Stimulated activated naive B cell treated with anti-CD40 and anti-IgM and Interleukin-4, amounts not matched to agents 10 μg/mL and 1 μg/mL and 100 μg/mL, for 72 hours (primary cell): ENCODE measurements around the gene PLPP1.

Source experiments
- ATAC-seq, 2 donors: fragments of 150-1000 bp; cut with Tn5 transposase; replicated peaks; 2 replicates each; pipeline ENCODE4 v1.10.0; 2021; ENCODE audit warnings: moderate library complexity in 1 of 2
- DNase-seq: peaks from one replicate; pipeline ENCODE4 v3.0.0; 2021
- H3K27ac Mint-ChIP-seq: one replicate; pipeline ENCODE4 v1.8.0; 2022; ENCODE audit warnings: mild to moderate bottlenecking, mixed read lengths
- H3K27me3 Mint-ChIP-seq, 2 donors: one replicate each; pipeline ENCODE4 v1.8.0; 2022; ENCODE audit warnings: mixed read lengths in 2 of 2
- H3K36me3 Mint-ChIP-seq, 2 donors: one replicate each; pipeline ENCODE4 v1.8.0; 2022; ENCODE audit warnings: mixed read lengths in 2 of 2, mild to moderate bottlenecking in 1 of 2
- H3K4me1 Mint-ChIP-seq, 2 donors: one replicate each; pipeline ENCODE4 v1.8.0; 2022; ENCODE audit warnings: mixed read lengths in 2 of 2, mild to moderate bottlenecking in 1 of 2
- H3K4me3 Mint-ChIP-seq, 2 donors: one replicate each; pipeline ENCODE4 v1.8.0; 2022; ENCODE audit warnings: mild to moderate bottlenecking in 2 of 2, mixed read lengths in 2 of 2, moderate library complexity in 1 of 2
- H3K9me3 Mint-ChIP-seq, 2 donors: one replicate each; pipeline ENCODE4 v1.8.0; 2022; ENCODE audit warnings: mixed read lengths in 2 of 2, mild to moderate bottlenecking in 1 of 2

The PLPP1 gene

DNA sequence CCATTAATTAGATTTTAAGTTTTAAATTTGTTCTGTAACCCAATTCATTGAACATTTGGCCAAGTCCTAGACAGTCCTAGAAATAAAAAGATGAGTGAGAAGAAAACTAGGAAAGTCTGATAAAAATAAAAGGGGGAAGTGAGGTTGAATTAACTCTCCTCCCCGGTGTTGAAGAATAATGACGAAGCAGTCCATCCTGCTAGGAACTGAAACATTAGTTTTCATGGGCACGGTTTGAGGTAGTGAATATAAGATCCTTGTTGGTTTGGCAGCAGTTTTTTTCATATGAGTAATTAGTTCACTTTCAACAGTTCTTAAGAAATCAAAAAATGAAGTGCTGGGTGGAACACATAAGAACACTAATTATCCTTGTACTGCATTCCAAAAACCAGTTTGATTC is 123.9 kb downstream of the PLPP1 start:
- H3K27ac Mint-ChIP-seq: no peak overlapping the region
- no peaks in the 10 kb centered on the region for H3K27me3 Mint-ChIP-seq
- H3K9me3 Mint-ChIP-seq: no peaks in the 10 kb centered on the region
- ATAC-seq (peak; percentile 91 to 93), DNase-seq (no peak)
- no peak overlapping the region for H3K4me3 Mint-ChIP-seq
- H3K4me1 Mint-ChIP-seq: peaks cover 3 to 6% of the 10 kb centered on the region in 2 donors
- peaks cover 22 to 42% of the 10 kb centered on the region in 2 donors for H3K36me3 Mint-ChIP-seq

DNA sequence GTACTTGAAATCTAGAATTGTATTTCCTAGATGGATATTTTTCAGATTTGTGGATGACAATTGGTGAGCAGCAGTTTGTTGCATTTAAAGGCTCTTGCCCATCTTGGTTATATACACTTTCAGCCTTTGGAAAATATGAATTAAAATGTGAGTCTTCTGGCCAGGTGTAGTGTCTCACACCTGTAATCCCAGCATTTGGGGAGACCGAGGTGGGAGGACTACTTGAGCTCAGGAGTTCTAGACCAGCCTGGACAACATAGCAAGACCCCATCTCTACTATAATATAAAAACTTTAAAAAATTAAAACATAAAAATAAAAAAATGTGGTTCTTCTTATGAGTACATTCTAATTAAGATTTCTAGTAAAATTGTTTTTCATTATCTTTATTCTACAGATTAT is 125.0 kb downstream of the PLPP1 start:
- ATAC-seq: no peak
- H3K4me3 Mint-ChIP-seq: no peak overlapping the region
- peaks cover 3 to 6% of the 10 kb centered on the region in 2 donors for H3K4me1 Mint-ChIP-seq
- H3K36me3 Mint-ChIP-seq: peaks cover 19 to 36% of the 10 kb centered on the region in 2 donors
- no peak for DNase-seq
- H3K27ac Mint-ChIP-seq: no peak overlapping the region
- no peaks in the 10 kb centered on the region for H3K27me3 Mint-ChIP-seq
- no peaks in the 10 kb centered on the region for H3K9me3 Mint-ChIP-seq

DNA sequence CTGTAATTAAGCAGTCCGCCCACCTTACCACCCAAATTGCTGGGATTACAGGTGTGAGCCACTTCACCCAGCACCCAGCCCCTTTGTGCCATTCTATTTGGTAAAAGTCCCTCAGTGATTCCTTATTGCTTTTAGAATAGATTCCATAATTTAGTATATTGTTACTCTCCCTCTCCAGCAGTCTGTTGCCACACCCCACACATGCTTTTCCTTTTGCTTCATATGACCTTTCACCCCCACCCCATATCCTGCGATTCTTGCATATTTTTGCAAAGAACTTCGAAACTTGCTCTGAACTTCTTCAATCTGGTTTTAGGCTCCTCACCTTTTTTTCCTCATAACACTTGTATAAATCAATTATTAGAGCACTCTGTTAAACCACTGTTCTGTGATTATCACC is 126.8 kb downstream of the PLPP1 start:
- no peak overlapping the region for H3K27ac Mint-ChIP-seq
- no peaks in the 10 kb centered on the region for H3K27me3 Mint-ChIP-seq
- no peak for ATAC-seq

GRCh38 chr5:55407059-55407684 is 127.6 kb downstream of the PLPP1 start:
- Mint-ChIP-seq H3K4me3 (no peak overlapping the region), H3K27ac (no peak overlapping the region), H3K27me3 (no peaks in the 10 kb centered on the region), H3K9me3 (no peaks in the 10 kb centered on the region), H3K4me1 (peaks cover 3 to 6% of the 10 kb centered on the region in 2 donors), H3K36me3 (peaks cover 26 to 41% of the 10 kb centered on the region in 2 donors)
- no peak for ATAC-seq
- no peak for DNase-seq

More for the DNA sequence above, 126.8 kb downstream of the PLPP1 start:
- Mint-ChIP-seq H3K4me1 (peaks cover 3 to 6% of the 10 kb centered on the region in 2 donors), H3K36me3 (peaks cover 23 to 43% of the 10 kb centered on the region in 2 donors), H3K9me3 (no peaks in the 10 kb centered on the region), H3K4me3 (no peak overlapping the region)
- DNase-seq: no peak

- H3K27ac Mint-ChIP-seq: no peak overlapping the region
- no peak for ATAC-seq
- peaks cover 3 to 6% of the 10 kb centered on the region in 2 donors for H3K4me1 Mint-ChIP-seq
- H3K9me3 Mint-ChIP-seq: no peaks in the 10 kb centered on the region
- H3K36me3 Mint-ChIP-seq: peaks cover 30 to 45% of the 10 kb centered on the region in 2 donors
- H3K27me3 Mint-ChIP-seq: no peaks in the 10 kb centered on the region
- H3K4me3 Mint-ChIP-seq: no peak overlapping the region
- DNase-seq: no peak
Measured at GRCh38 chr5:55406292-55406691, 128.5 kb downstream of the PLPP1 start.

DNA sequence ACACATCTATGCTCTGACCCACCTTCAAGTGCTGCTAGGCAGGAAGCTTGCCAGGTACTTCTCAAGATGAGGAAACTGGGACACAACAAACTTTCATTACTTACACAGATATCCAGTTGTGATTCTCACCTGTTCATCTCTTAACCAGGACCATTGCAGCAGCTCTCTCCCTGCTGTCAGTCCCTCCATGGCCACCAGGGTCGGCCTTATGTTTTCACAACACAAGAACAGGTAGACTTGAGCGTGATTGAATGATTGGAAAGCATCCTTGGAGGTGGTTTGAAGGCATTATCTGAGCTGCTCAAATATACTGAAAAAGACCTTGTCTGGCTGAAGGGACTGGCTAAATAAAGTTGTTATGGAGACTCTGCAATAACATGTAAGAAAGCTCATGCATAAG is 132.6 kb downstream of the PLPP1 start:
- no peak for ATAC-seq
- no peak for DNase-seq
- Mint-ChIP-seq H3K36me3 (peaks cover 22 to 39% of the 10 kb centered on the region in 2 donors), H3K4me3 (no peak overlapping the region), H3K9me3 (no peaks in the 10 kb centered on the region), H3K27ac (no peak overlapping the region), H3K4me1 (no peaks in the 10 kb centered on the region), H3K27me3 (no peaks in the 10 kb centered on the region)

DNA sequence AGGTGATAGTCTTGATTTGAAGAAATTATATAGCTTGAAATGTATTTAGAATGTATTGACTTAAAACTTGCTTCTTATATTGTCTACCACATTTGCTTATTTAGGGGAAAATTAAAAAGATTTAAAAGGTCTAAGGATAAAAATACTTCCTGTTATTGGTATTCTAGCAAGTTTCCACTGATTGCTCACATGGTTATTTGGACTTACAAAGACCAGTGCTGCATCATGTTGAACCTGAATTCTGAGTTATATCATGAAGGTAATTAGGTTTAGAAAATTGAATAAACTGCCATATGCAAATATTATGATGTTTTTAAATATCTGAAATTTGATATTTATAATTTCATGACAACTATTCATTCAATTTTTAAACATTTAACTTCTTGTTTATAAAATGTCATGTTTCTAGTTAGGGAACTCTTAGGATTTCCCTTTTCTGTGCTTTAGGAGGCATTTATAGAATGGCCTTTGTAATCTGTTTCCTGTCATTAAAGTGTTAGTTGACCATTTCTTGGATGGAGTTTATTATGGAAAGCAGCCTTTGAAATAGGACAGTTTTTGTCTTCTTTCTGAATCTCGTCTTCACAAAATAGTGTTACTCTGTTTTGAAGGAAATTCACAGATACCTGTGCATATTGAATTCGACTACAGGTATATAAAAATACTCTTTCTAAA is 141.1 kb downstream of the PLPP1 start:
- Mint-ChIP-seq H3K4me3 (no peak overlapping the region), H3K9me3 (no peaks in the 10 kb centered on the region), H3K27me3 (no peaks in the 10 kb centered on the region), H3K27ac (no peak overlapping the region), H3K4me1 (peaks cover 0 to 3% of the 10 kb centered on the region in 2 donors), H3K36me3 (peaks cover 47 to 52% of the 10 kb centered on the region in 2 donors)
- ATAC-seq (no peak), DNase-seq (no peak)

GRCh38 chr5:55392669-55393068 is 142.1 kb downstream of the PLPP1 start:
- no peaks in the 10 kb centered on the region for H3K9me3 Mint-ChIP-seq
- H3K36me3 Mint-ChIP-seq: peaks cover 47 to 51% of the 10 kb centered on the region in 2 donors
- no peak overlapping the region for H3K4me3 Mint-ChIP-seq
- DNase-seq (no peak), ATAC-seq (no peak)
- H3K27me3 Mint-ChIP-seq: no peaks in the 10 kb centered on the region
- no peak overlapping the region for H3K27ac Mint-ChIP-seq
- peaks cover 0 to 3% of the 10 kb centered on the region in 2 donors for H3K4me1 Mint-ChIP-seq

GRCh38 chr5:55391707-55392106 is 143.1 kb downstream of the PLPP1 start:
- Mint-ChIP-seq H3K9me3 (no peaks in the 10 kb centered on the region), H3K4me1 (peaks cover 0 to 3% of the 10 kb centered on the region in 2 donors), H3K27ac (no peak overlapping the region), H3K4me3 (no peak overlapping the region), H3K36me3 (peaks cover 47 to 52% of the 10 kb centered on the region in 2 donors), H3K27me3 (no peaks in the 10 kb centered on the region)
- no peak for DNase-seq
- no peak for ATAC-seq

GRCh38 chr5:55387865-55388264 is 146.9 kb downstream of the PLPP1 start:
- no peak overlapping the region for H3K4me3 Mint-ChIP-seq
- H3K27ac Mint-ChIP-seq: no peak overlapping the region
- no peak for ATAC-seq
- peaks cover 60 to 67% of the 10 kb centered on the region in 2 donors for H3K36me3 Mint-ChIP-seq
- DNase-seq: no peak
- peaks cover 7 to 12% of the 10 kb centered on the region in 2 donors for H3K9me3 Mint-ChIP-seq
- H3K27me3 Mint-ChIP-seq: no peaks in the 10 kb centered on the region
- H3K4me1 Mint-ChIP-seq: peaks cover 2 to 7% of the 10 kb centered on the region in 2 donors

DNA sequence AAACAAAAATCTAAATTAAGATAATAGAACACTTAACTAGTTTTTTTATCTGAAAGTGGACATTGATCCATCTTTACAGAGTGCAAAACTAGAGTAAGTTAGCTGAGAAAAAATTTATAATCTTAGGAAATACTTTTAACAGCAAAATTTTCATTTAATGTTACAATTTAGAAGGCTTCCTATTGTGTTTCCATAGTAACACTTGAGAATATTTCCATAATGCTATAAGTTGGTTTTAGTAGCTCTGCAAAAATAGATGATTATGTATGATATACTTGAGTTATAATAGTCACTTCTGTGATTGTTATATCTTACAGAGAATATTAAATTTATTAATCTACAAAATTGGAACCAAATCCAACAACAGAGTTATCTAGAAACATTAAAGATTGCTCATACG is 148.4 kb downstream of the PLPP1 start:
- ATAC-seq (no peak), DNase-seq (no peak)
- no peaks in the 10 kb centered on the region for H3K27me3 Mint-ChIP-seq
- peaks cover 9 to 12% of the 10 kb centered on the region in 2 donors for H3K9me3 Mint-ChIP-seq
- H3K27ac Mint-ChIP-seq: no peak overlapping the region
- H3K36me3 Mint-ChIP-seq: peaks cover 57 to 66% of the 10 kb centered on the region in 2 donors
- H3K4me1 Mint-ChIP-seq: peaks cover 2 to 7% of the 10 kb centered on the region in 2 donors
- H3K4me3 Mint-ChIP-seq: no peak overlapping the region

GRCh38 chr5:55385846-55386245 is 148.9 kb downstream of the PLPP1 start:
- DNase-seq: no peak
- peaks cover 11 to 12% of the 10 kb centered on the region in 2 donors for H3K9me3 Mint-ChIP-seq
- H3K27ac Mint-ChIP-seq: no peak overlapping the region
- no peaks in the 10 kb centered on the region for H3K27me3 Mint-ChIP-seq
- no peak overlapping the region for H3K4me3 Mint-ChIP-seq
- peaks cover 56 to 66% of the 10 kb centered on the region in 2 donors for H3K36me3 Mint-ChIP-seq
- no peak for ATAC-seq
- H3K4me1 Mint-ChIP-seq: peaks cover 2 to 7% of the 10 kb centered on the region in 2 donors

DNA sequence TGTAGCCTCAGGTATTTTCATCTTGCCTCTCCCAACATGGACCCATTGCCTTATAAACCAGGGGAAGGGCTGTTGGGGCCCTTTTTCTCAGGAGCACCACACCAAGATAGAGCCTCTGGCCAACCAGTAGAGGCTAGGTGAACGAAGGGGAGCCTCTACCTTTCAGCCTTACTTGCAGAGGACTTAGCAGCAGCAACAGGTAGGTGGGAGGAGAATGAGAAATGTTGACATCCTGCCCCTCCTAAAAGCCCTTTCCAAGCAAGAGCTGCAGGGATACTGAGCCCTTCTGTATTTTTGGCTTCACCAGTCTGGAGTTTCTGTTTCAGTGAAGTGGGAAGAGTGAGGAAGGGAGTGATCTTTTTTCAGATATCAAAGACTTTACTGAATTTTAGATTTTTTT is 149.5 kb downstream of the PLPP1 start:
- no peak for DNase-seq
- H3K36me3 Mint-ChIP-seq: peaks cover 57 to 67% of the 10 kb centered on the region in 2 donors
- H3K9me3 Mint-ChIP-seq: peaks cover 11 to 12% of the 10 kb centered on the region in 2 donors
- no peak overlapping the region for H3K27ac Mint-ChIP-seq
- peaks cover 2 to 7% of the 10 kb centered on the region in 2 donors for H3K4me1 Mint-ChIP-seq
- ATAC-seq: no peak
- H3K27me3 Mint-ChIP-seq: no peaks in the 10 kb centered on the region
- H3K4me3 Mint-ChIP-seq: no peak overlapping the region

GRCh38 chr5:55384072-55384471 is 150.7 kb downstream of the PLPP1 start:
- peaks cover 11 to 12% of the 10 kb centered on the region in 2 donors for H3K9me3 Mint-ChIP-seq
- no peak overlapping the region for H3K27ac Mint-ChIP-seq
- no peak for ATAC-seq
- peaks cover 58 to 67% of the 10 kb centered on the region in 2 donors for H3K36me3 Mint-ChIP-seq
- peaks cover 2 to 7% of the 10 kb centered on the region in 2 donors for H3K4me1 Mint-ChIP-seq
- no peak for DNase-seq
- no peak overlapping the region for H3K4me3 Mint-ChIP-seq
- no peaks in the 10 kb centered on the region for H3K27me3 Mint-ChIP-seq

DNA sequence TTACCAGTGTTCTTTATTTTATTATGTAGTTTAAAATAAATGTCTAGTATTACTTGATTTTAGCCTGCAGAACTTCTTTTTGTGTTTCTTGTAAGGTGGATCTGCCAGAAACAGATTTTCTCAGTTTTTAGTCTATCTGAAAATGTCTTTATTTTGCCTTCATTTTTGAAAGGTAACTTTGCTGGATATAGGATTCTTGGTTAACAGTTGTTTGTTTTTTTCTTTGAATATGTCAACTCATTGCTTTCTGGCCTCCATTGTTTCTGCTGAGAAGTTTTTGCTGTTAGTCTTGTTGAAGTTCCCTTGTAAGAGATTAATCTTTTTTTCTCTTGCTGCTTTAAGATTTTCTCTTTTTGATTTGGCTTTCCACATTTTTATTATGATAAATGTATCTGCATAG is 151.5 kb downstream of the PLPP1 start:
- ATAC-seq (no peak), DNase-seq (no peak)
- H3K4me3 Mint-ChIP-seq: no peak overlapping the region
- H3K9me3 Mint-ChIP-seq: peaks cover 11 to 12% of the 10 kb centered on the region in 2 donors
- H3K36me3 Mint-ChIP-seq: peaks cover 59 to 67% of the 10 kb centered on the region in 2 donors
- peaks cover 2 to 7% of the 10 kb centered on the region in 2 donors for H3K4me1 Mint-ChIP-seq
- H3K27me3 Mint-ChIP-seq: no peaks in the 10 kb centered on the region
- no peak overlapping the region for H3K27ac Mint-ChIP-seq
